ENCODE measurements around the gene RSPH3. TPM values are rescaled to one million over a fixed set of nuclear protein-coding genes. Genes with fewer than 3 reads are reported as not detected.
A peak's percentile ranks its signal among the peaks of the same experiment; 100 is the strongest.

The RSPH3 gene
- total and polyA plus RNA-seq, 10 of the 15 experiments (the other 5 are each of a cell fraction or from before 2014, with no cell fraction given) = 0.40 to 3.5 (median 1.4) TPM

- ChIA-PET CTCF (interaction anchor here (0.9 to 1.7 kb wide), 6 partner anchors 14 to 145 kb away, joined by 3 to 8 read pairs (median 4); no protein-coding TSS in a partner anchor), POLR2A (interaction anchor here (0.6 to 0.7 kb wide), 2 partner anchors 11 to 112 kb away, joined by 4 read pairs; no protein-coding TSS in a partner anchor), RAD21 (ENCODE audit: unreplicated experiment) (interaction anchor here (1.1 to 1.2 kb wide), 2 partner anchors 113 to 144 kb away, joined by 3 to 6 read pairs; no protein-coding TSS in a partner anchor), SMC1A (ENCODE audit: uncharacterized antibody, unreplicated experiment) (interaction anchor here (0.6 to 1.3 kb wide), 3 partner anchors 9 to 143 kb away, joined by 3 to 4 read pairs (median 3); partner anchors contain the start of gene RSPH3)
- DNase-seq (ENCODE audit: low read depth, low spot score) (no peak), ATAC-seq (peak; percentile 82), FAIRE-seq (no peak)
- no peaks in the 10 kb centered on the region for H3K27me3 ChIP-seq (replicated peaks in 1 of 2; ENCODE audit: control insufficient read depth in 2 of 2, insufficient read depth in 2 of 2, low read length in 1 of 2)
- H3K4me2 ChIP-seq (ENCODE audit: control insufficient read depth, insufficient read depth) = no peak overlapping the region
- in situ Hi-C loops (cut with MboI) = no loop called here
- H3K79me2 ChIP-seq (ENCODE audit: control insufficient read depth, insufficient read depth, low read length) = no peaks in the 10 kb centered on the region
- H3K27ac ChIP-seq (ENCODE audit: control insufficient read depth, insufficient read depth) = no peak overlapping the region
- WGBS (ENCODE audit: insufficient coverage, insufficient replicate concordance, low lambda C conversion rate, missing lambda C conversion rate) = 67% methylated on average over 2 of the region's 2 CpGs
- no TSS peak for BruUV-seq (replicated peaks)
- H2AFZ ChIP-seq (ENCODE audit: control insufficient read depth, low read depth, low read length) = no peak overlapping the region
- intact Hi-C loops (cut with micrococcal nuclease; ENCODE audit: unreplicated experiment) = no loop called here
- no peak overlapping the region for H3K9ac ChIP-seq (ENCODE audit: control insufficient read depth, insufficient read depth, low read length)
- no peaks in the 10 kb centered on the region for H3K36me3 ChIP-seq (ENCODE audit: control insufficient read depth in 2 of 2, insufficient read depth in 2 of 2, low read length in 1 of 2)
- no peak overlapping the region for H3K4me3 ChIP-seq
- H4K20me1 ChIP-seq (ENCODE audit: control insufficient read depth, insufficient read depth) = no peaks in the 10 kb centered on the region
- no peaks in the 10 kb centered on the region for H3K4me1 ChIP-seq (ENCODE audit: control insufficient read depth, insufficient read depth, low read length)
- H3K9me3 ChIP-seq (replicated peaks; ENCODE audit: control insufficient read depth, insufficient read depth, low read length) = no peaks in the 10 kb centered on the region; the same call in 2 of the 3 replicates
- TF ChIP-seq NBN (IDR thresholded peaks at IDR 0.05) (no peak), BCL11A (IDR thresholded peaks at IDR 0.05; ENCODE audit: low read depth, low read length) (no peak), GATAD2B (conservative IDR thresholded peaks at IDR 0.05; ENCODE audit: low read depth) (no peak), RELA (IDR thresholded peaks at IDR 0.05; ENCODE audit: borderline replicate concordance, partially characterized antibody) (no peak), HDAC6 (IDR thresholded peaks at IDR 0.05; ENCODE audit: unreplicated experiment) (no peak), NRF1 (conservative IDR thresholded peaks at IDR 0.05; ENCODE audit: low read depth, low read length) (no peak), PML (IDR thresholded peaks at IDR 0.05; ENCODE audit: low read length) (no peak), EED (IDR thresholded peaks at IDR 0.05; ENCODE audit: low read depth) (no peak), SMAD1 (IDR thresholded peaks at IDR 0.05; ENCODE audit: low read depth, partially characterized antibody) (no peak), MYC (IDR thresholded peaks at IDR 0.05; ENCODE audit: insufficient read depth, insufficient read length, insufficient replicate concordance, low read length, severe bottlenecking) (no peak), SUZ12 (IDR thresholded peaks at IDR 0.05; ENCODE audit: unreplicated experiment) (no peak), CREB1 (IDR thresholded peaks at IDR 0.05; ENCODE audit: low read depth) (no peak), PAX5 (IDR thresholded peaks at IDR 0.05; ENCODE audit: borderline replicate concordance, low read depth, low read length) (no peak)
- TF ChIP-seq, protein P1, sequence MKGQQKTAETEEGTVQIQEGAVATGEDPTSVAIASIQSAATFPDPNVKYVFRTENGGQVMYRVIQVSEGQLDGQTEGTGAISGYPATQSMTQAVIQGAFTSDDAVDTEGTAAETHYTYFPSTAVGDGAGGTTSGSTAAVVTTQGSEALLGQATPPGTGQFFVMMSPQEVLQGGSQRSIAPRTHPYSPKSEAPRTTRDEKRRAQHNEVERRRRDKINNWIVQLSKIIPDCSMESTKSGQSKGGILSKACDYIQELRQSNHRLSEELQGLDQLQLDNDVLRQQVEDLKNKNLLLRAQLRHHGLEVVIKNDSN (IDR thresholded peaks at IDR 0.05; ENCODE audit: borderline replicate concordance, extremely low read length, insufficient read depth, low read depth, low read length) = no peak
- TF ChIP-seq, protein P2, sequence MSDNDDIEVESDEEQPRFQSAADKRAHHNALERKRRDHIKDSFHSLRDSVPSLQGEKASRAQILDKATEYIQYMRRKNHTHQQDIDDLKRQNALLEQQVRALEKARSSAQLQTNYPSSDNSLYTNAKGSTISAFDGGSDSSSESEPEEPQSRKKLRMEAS (IDR thresholded peaks at IDR 0.05; ENCODE audit: low read depth, low read length) = no peak
- TF ChIP-seq, protein P3, sequence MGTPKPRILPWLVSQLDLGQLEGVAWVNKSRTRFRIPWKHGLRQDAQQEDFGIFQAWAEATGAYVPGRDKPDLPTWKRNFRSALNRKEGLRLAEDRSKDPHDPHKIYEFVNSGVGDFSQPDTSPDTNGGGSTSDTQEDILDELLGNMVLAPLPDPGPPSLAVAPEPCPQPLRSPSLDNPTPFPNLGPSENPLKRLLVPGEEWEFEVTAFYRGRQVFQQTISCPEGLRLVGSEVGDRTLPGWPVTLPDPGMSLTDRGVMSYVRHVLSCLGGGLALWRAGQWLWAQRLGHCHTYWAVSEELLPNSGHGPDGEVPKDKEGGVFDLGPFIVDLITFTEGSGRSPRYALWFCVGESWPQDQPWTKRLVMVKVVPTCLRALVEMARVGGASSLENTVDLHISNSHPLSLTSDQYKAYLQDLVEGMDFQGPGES (IDR thresholded peaks at IDR 0.05) = no peak
- TF ChIP-seq, protein P4, sequence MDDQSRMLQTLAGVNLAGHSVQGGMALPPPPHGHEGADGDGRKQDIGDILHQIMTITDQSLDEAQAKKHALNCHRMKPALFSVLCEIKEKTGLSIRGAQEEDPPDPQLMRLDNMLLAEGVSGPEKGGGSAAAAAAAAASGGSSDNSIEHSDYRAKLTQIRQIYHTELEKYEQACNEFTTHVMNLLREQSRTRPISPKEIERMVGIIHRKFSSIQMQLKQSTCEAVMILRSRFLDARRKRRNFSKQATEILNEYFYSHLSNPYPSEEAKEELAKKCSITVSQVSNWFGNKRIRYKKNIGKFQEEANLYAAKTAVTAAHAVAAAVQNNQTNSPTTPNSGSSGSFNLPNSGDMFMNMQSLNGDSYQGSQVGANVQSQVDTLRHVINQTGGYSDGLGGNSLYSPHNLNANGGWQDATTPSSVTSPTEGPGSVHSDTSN (IDR thresholded peaks at IDR 0.05; ENCODE audit: insufficient replicate concordance, low read depth, low read length) = no peak
These were observed 8.8 kb downstream of the RSPH3 start for GRCh38 chr6:158991017-158991723.

Data from GM12878 (cell line).